HG02943 (cell line): ENCODE measurements around the gene METAP1D.
"Not testable (repeated sequence)": the region's sequence is repeated elsewhere in the genome, so short reads cannot be mapped to it uniquely, and the experiment has no call there.

Experiments
- ATAC-seq: cut with Tn5 transposase; IDR thresholded peaks from one replicate; pipeline ENCODE4 v1.9.1; 2021; ENCODE audit warnings: mild to moderate bottlenecking, low read depth, moderate library complexity; ENCODE audit not compliant: unreplicated experiment

The METAP1D gene

GRCh38 chr2:172047566-172048507 lies 48.1 kb downstream of the METAP1D start:
- no peak for ATAC-seq

- no peak for ATAC-seq
These were observed 49.1 kb downstream of the METAP1D start for GRCh38 chr2:172048508-172049503.

- no peak for ATAC-seq
These were observed 49.9 kb downstream of the METAP1D start for GRCh38 chr2:172049567-172050120.

- no peak for ATAC-seq
These were observed 50.8 kb downstream of the METAP1D start for GRCh38 chr2:172050479-172051125.

GRCh38 chr2:172052000-172052983 lies 52.5 kb downstream of the METAP1D start:
- no peak for ATAC-seq

- ATAC-seq, result no peak
These were observed 53.7 kb downstream of the METAP1D start for GRCh38 chr2:172053486-172053885.

GRCh38 chr2:172056293-172056692 lies 56.5 kb downstream of the METAP1D start:
- ATAC-seq, result no peak

- no peak for ATAC-seq
These were observed 58.9 kb downstream of the METAP1D start for GRCh38 chr2:172058660-172059059.

GRCh38 chr2:172060118-172060517 lies 60.4 kb downstream of the METAP1D start:
- not testable (repeated sequence) for ATAC-seq

- ATAC-seq, result no peak
These were observed 62.8 kb downstream of the METAP1D start for GRCh38 chr2:172062402-172063004.

- no peak for ATAC-seq
These were observed 63.7 kb downstream of the METAP1D start for GRCh38 chr2:172063446-172063845.

GRCh38 chr2:172065111-172065510 lies 65.4 kb downstream of the METAP1D start:
- ATAC-seq, result no peak

GRCh38 chr2:172066394-172066886 lies 66.7 kb downstream of the METAP1D start:
- ATAC-seq, result no peak

- ATAC-seq, result not testable (repeated sequence)
These were observed 68.2 kb downstream of the METAP1D start for GRCh38 chr2:172067905-172068304.

- ATAC-seq, result no peak
These were observed 71.2 kb downstream of the METAP1D start for GRCh38 chr2:172070936-172071335.

GRCh38 chr2:172072303-172072702 lies 72.5 kb downstream of the METAP1D start:
- ATAC-seq, result no peak

GRCh38 chr2:172072706-172073105 lies 73.0 kb downstream of the METAP1D start:
- no peak for ATAC-seq

GRCh38 chr2:172073518-172073917 lies 73.8 kb downstream of the METAP1D start:
- no peak for ATAC-seq
